HEK293 (cell line): ENCODE measurements around the gene COTL1.

ENCODE experiments used
- CTCF ChIP-seq: fragments of 450-650 bp; formaldehyde crosslinking; IDR thresholded peaks from 2 replicates; pipeline ENCODE4 v1.5.1; 2016; ENCODE audit warnings: missing biosample characterization, missing genetic modification characterization
- GFI1B ChIP-seq: fragments of 450-650 bp; formaldehyde crosslinking; IDR thresholded peaks from 2 replicates; pipeline ENCODE4 v1.5.1; 2016; ENCODE audit warnings: missing biosample characterization, missing genetic modification characterization
- KLF10 ChIP-seq: fragments of 450-650 bp; IDR thresholded peaks from 2 replicates; pipeline ENCODE4 v1.5.1; 2018; ENCODE audit warnings: missing biosample characterization, mild to moderate bottlenecking, missing genetic modification characterization
- REST ChIP-seq: fragments of 450-650 bp; formaldehyde crosslinking; IDR thresholded peaks from 2 replicates; pipeline ENCODE4 v1.5.1; 2016; ENCODE audit warnings: missing biosample characterization, missing genetic modification characterization
- ZBTB17 ChIP-seq: fragments of 450-650 bp; formaldehyde crosslinking; IDR thresholded peaks from 2 replicates; pipeline ENCODE4 v1.5.1; 2016; ENCODE audit warnings: missing biosample characterization, missing genetic modification characterization
- ZBTB6 ChIP-seq: fragments of 450-650 bp; formaldehyde crosslinking; IDR thresholded peaks from 2 replicates; pipeline ENCODE4 v1.5.1; 2017; ENCODE audit warnings: missing biosample characterization, missing genetic modification characterization
- ZNF211 ChIP-seq: fragments of 450-650 bp; formaldehyde crosslinking; IDR thresholded peaks from 2 replicates; pipeline ENCODE4 v1.5.1; 2016; ENCODE audit warnings: low read depth, missing biosample characterization, missing genetic modification characterization
- ZNF529 ChIP-seq: fragments of 450-650 bp; formaldehyde crosslinking; IDR thresholded peaks from 2 replicates; pipeline ENCODE4 v1.5.1; 2017; ENCODE audit warnings: missing genetic modification characterization, missing biosample characterization; ENCODE audit not compliant: insufficient replicate concordance
- TF ChIP-seq, protein P1 (sequence below): fragments of 450-650 bp; formaldehyde crosslinking; IDR thresholded peaks from 2 replicates; pipeline ENCODE4 v1.5.1; 2016; ENCODE audit warnings: missing biosample characterization, missing genetic modification characterization
- TF ChIP-seq, protein P2 (sequence below): fragments of 450-650 bp; formaldehyde crosslinking; IDR thresholded peaks from 2 replicates; pipeline ENCODE4 v1.5.1; 2016; ENCODE audit warnings: missing biosample characterization, missing genetic modification characterization, borderline replicate concordance

- TF ChIP-seq ZBTB6 (tag by site-specific recombination) (no peak), CTCF (tag by site-specific recombination) (no peak), ZBTB17 (tag by site-specific recombination) (no peak), ZNF529 (tag by site-specific recombination) (no peak), GFI1B (tag by site-specific recombination) (no peak), KLF10 (tag by site-specific recombination) (no peak), ZNF211 (no peak), REST (tag by site-specific recombination) (no peak)
- TF ChIP-seq, protein P1, sequence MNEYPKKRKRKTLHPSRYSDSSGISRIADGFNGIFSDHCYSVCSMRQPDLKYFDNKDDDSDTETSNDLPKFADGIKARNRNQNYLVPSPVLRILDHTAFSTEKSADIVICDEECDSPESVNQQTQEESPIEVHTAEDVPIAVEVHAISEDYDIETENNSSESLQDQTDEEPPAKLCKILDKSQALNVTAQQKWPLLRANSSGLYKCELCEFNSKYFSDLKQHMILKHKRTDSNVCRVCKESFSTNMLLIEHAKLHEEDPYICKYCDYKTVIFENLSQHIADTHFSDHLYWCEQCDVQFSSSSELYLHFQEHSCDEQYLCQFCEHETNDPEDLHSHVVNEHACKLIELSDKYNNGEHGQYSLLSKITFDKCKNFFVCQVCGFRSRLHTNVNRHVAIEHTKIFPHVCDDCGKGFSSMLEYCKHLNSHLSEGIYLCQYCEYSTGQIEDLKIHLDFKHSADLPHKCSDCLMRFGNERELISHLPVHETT (tag by site-specific recombination), result no peak
- TF ChIP-seq, protein P2, sequence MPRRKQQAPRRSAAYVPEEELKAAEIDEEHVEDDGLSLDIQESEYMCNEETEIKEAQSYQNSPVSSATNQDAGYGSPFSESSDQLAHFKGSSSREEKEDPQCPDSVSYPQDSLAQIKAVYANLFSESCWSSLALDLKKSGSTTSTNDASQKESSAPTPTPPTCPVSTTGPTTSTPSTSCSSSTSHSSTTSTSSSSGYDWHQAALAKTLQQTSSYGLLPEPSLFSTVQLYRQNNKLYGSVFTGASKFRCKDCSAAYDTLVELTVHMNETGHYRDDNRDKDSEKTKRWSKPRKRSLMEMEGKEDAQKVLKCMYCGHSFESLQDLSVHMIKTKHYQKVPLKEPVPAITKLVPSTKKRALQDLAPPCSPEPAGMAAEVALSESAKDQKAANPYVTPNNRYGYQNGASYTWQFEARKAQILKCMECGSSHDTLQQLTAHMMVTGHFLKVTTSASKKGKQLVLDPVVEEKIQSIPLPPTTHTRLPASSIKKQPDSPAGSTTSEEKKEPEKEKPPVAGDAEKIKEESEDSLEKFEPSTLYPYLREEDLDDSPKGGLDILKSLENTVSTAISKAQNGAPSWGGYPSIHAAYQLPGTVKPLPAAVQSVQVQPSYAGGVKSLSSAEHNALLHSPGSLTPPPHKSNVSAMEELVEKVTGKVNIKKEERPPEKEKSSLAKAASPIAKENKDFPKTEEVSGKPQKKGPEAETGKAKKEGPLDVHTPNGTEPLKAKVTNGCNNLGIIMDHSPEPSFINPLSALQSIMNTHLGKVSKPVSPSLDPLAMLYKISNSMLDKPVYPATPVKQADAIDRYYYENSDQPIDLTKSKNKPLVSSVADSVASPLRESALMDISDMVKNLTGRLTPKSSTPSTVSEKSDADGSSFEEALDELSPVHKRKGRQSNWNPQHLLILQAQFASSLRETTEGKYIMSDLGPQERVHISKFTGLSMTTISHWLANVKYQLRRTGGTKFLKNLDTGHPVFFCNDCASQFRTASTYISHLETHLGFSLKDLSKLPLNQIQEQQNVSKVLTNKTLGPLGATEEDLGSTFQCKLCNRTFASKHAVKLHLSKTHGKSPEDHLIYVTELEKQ (tag by site-specific recombination), result no peak
Measured at GRCh38 chr16:84597528-84597896, 20.4 kb downstream of the COTL1 start.
